HS-27A (cell line): ENCODE measurements around the gene HOXC4.
"Not testable (repeated sequence)": the region's sequence is repeated elsewhere in the genome, so short reads cannot be mapped to it uniquely, and the experiment has no call there.

Source experiments
- DNase-seq: peaks from one replicate; pipeline ENCODE4 v3.0.0-alpha.2; 2012; ENCODE audit warnings: low read depth, missing footprints

The HOXC4 gene

GRCh38 chr12:54058128-54058768 lies 4.6 kb downstream of the HOXC4 start:
- no peak for DNase-seq

- DNase-seq = no peak
Measured at GRCh38 chr12:54059668-54060067, 6.0 kb downstream of the HOXC4 start.

DNA sequence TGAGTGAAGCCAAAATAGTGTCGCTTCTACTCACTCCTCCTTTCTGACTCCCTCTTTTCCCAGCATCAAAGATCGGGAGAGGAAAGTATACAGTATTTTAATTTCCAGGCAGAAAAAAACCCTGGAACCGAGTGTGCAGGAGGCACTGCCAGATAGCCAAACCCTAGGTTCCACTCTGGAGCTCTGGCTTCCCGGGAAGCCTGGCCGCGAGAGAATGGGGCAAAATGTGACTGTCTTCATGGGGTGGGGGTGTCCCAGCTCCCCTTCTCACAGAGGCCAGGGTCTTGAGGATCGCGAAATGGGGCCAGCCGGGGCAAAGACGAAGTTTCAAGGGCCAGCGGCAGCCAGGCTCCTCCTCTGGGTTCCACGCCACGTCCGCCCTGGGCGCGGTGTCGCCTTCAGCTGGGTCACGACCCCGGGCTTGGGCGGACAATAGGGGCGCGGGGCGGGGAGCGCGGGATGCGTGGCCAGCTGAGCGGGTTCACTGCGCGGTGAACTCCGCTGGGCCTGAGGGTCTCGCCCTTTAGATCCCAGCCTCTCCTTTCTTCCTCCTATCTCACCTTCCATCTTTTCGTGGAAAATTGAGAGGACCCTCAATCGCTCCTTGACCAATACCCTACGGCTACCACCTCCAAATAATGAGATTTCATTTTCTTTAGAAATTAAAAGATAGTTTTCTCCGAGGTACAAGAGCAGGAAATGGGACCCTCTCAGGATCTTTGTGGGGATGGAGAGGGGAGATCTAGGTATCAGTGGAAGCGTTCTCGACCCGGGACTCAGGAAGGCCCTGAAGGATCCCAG lies 6.7 kb downstream of the HOXC4 start:
- no peak for DNase-seq

GRCh38 chr12:54060975-54061778 lies 7.5 kb downstream of the HOXC4 start:
- no peak for DNase-seq

- no peak for DNase-seq
Measured at GRCh38 chr12:54065677-54066076, 12.0 kb downstream of the HOXC4 start.

GRCh38 chr12:54066408-54066807 lies 12.8 kb downstream of the HOXC4 start:
- DNase-seq = no peak

DNA sequence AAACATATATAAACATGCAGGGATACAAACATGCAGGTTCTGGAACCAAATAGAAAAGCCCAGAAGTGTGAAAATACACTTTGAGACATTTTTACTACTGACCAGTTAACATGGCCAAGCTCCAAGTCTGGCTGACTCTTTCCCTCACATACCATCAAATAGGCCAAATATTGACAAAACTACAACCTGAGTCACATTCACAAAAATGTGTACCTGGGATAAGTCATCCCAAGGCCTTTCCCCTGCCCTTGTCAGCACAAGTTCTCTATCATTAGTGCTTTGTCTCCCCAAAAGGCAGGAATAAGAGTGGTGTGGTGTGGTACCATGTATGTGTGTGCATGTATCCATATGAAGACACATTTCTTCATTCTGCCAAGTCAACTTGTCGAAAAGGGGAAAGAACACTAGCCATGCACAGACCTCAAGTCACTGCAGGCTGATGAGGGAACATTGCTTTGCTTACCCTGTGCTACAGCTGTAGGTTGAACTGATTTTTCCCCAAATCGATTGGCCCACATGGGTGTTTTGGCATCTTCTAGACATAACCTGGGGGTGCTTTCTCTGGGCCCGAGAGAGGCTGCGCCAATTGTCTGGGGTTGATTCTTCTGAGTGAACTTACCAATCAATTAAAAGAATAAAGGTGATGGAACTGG lies 14.9 kb downstream of the HOXC4 start:
- no peak for DNase-seq

- DNase-seq = no peak
Measured at GRCh38 chr12:54071942-54072341, 18.3 kb downstream of the HOXC4 start.

DNA sequence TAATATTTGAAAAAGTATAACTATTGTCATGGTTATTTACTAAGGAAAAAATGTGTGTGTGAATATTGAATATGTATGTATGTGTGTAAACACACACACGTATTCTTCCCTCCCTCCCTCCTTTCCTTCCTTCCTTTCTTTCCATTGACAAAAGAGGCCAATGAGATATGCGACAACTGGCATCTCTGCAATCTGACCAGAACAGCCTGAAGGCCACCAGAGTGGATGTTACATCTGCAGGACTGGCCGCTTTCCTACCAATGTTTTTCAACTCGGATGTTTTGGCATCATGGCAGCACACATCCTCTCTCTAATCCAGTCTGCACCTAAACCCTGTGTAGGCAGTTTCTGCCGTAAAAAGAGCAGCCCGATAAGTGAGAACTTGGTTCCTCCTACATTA lies 20.7 kb downstream of the HOXC4 start:
- no peak for DNase-seq

GRCh38 chr12:54075409-54075808 lies 21.8 kb downstream of the HOXC4 start:
- no peak for DNase-seq

- DNase-seq = no peak
Measured at GRCh38 chr12:54075974-54076373, 22.3 kb downstream of the HOXC4 start.

DNA sequence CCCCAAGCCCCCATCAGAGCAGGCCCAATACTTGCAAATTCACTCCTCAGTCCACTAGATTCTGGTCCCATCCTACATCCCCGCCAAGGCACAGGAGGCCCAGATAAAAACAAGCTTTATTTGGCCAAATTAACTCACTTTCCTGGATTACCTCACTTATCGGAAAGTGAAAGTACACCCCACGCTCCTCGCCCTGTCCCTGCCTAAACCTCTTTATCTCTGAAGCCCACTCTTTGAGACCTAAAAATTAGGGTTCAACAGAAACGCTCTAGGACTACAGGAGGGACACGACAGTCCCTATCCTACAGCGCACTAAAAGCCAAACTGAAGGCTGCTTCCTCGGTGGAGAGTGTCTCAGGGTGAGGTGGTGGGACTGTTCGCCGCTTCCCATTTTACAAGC lies 24.2 kb downstream of the HOXC4 start:
- not testable (repeated sequence) for DNase-seq

- not testable (repeated sequence) for DNase-seq
Measured at GRCh38 chr12:54079115-54079514, 25.5 kb downstream of the HOXC4 start.

DNA sequence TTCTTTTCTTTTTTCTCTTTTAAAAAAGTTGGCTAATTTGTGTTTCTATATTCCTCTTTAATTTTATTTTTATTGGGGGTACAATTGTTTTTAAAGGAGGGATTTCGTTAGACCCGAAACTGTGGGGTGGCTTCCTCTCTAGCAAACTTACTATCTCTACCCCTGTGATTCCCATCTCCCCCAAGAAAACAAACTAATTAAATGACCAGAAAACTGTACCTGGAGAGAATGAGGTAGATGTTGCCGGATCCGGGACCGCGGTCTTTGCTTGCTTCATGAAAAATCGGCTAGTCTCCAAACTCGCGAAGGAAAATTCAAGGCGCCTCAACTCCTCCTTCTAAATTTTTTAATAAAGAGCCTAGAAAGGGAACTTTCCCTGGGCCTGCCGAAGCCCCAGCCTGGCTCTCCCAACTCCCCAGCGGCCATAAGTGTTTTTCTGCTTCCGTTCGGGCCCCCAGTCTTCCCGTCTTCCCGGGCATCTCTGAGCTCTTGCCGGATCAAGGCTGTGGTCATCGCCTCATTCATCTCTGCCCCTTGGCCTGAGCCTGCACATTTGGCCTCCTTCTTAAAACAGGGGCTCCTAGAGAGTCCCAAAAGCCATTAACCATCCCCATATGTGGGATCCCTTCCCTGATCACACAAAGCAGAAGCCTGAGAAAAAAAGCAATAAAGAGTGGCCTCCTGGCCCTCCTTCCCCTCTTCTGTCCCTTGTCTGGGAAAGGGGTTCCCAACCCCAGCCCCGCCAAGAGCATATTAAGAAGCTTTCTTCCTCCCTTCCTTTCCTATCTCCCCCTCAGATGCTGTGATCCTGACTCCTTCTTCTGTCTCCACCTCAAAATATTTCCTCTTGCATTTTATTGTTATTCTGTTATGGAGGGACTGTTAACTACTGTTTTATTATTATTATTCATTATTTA lies 26.6 kb downstream of the HOXC4 start:
- DNase-seq = not testable (repeated sequence)

- DNase-seq = not testable (repeated sequence)
Measured at GRCh38 chr12:54081053-54081514, 27.4 kb downstream of the HOXC4 start.

DNA sequence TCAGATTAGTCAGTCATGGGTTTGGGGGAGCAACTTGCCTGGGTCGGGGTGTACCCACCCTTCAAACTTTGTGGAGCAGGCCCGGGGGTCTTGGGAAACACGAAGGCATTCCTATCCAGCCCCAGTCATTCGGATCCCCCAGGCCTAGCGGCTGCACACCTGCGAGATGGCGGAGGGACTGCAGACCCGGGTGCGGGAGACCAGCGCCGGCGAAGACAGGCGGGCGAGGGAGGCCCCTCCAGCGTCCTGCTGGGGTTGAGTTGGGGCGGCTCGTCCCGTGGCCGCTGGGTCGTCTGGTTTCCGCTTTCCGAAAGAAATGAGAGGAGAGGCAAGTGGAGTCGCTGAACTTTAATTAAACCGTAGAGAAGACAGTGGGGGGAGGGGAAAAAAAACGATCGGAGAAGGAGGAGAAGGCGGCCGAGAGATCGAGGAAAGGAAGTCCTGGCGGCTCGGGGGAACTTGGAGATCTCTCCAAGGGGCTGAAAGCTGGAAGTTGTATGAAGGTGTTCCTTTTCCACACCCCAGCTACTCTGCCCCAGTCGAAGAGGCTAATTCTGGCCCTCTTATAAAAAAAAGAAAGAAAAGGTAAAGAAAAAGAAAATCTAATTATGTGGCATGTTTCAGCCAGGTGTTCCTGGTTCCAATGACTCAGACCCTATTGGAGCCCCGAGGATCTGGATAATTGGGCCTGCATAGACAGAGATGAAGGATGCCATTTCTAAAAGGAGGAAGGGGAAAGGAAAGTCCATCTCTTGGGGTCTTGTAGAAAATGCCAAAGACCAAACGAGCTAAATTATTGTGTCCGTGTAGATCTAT lies 28.2 kb downstream of the HOXC4 start:
- not testable (repeated sequence) for DNase-seq

DNA sequence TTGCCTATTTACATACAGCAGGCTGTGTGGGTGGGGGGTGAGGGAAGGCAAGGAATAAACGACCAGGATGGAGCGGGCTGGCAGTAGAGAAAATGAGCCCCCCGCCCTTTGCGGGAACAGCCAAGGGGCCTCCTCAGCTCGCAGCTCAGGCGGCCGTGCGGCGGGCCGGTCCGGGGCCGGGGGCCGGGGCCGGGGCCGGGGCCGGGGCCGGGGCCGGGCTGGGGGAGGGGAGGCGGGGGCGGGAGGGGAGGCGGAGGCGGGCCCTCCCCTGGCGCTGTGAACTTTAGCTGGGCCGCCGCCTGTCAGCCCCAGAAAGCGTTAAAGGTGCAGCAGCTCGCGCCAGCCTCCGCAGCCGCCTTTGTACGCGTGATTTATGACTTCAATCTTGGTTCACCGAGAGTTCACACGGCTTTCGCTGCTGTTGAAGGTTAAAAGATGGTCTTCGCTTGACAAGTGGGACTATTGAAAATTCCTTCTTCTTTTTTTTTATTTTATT lies 28.8 kb downstream of the HOXC4 start:
- DNase-seq = no peak

DNA sequence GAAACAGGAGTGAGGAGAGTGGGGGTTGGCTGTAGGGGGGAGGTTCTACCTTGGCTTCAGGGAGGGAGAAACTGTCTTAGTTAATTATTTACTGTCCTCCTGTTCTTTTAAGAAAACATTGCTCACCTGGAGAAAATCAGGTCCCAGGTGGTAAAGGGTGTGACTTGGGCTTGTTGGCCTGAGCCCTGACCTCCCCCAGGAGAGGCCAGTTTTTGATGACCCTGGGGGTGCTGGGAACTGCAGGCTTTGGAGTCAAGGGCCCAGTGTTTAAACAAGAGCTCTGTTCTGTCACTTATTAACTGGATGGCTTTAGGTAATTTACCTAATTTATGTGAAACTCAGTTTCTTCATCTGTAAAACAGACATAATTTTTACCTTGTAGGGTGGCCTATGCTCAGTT lies 34.4 kb downstream of the HOXC4 start:
- not testable (repeated sequence) for DNase-seq

- not testable (repeated sequence) for DNase-seq
Measured at GRCh38 chr12:54089465-54089864, 35.8 kb downstream of the HOXC4 start.

- not testable (repeated sequence) for DNase-seq
Measured at GRCh38 chr12:54090312-54090711, 36.7 kb downstream of the HOXC4 start.
